Lower lobe of right lung (tissue), 2 donors: ENCODE measurements around the gene PTCD2. TPM values are rescaled to one million over a fixed set of nuclear protein-coding genes. Genes with fewer than 3 reads are reported as not detected.

Experiments
- ATAC-seq, 2 donors: fragments of 200-7000 bp; cut with Tn5 transposase; one replicate each; pipeline ENCODE4 v1.9.1; 2020 to 2022; ENCODE audit warnings: mild to moderate bottlenecking in 2 of 2, moderate library complexity in 2 of 2
- DNase-seq: peaks from one replicate; pipeline ENCODE4 v3.0.0-alpha.2; 2020
- H3K27ac ChIP-seq: fragments of 200-600 bp; one replicate; pipeline ENCODE4 v1.8.0; 2022
- H3K27me3 ChIP-seq: fragments of 200-600 bp; one replicate; pipeline ENCODE4 v1.8.0; 2022; ENCODE audit warnings: low read depth
- H3K36me3 ChIP-seq: fragments of 200-600 bp; one replicate; pipeline ENCODE4 v1.8.0; 2022; ENCODE audit warnings: mild to moderate bottlenecking
- H3K4me1 ChIP-seq: fragments of 200-600 bp; one replicate; pipeline ENCODE4 v1.8.0; 2022
- H3K4me3 ChIP-seq: fragments of 200-600 bp; one replicate; pipeline ENCODE4 v1.8.0; 2022; ENCODE audit warnings: mild to moderate bottlenecking
- H3K9me3 ChIP-seq: fragments of 200-600 bp; one replicate; pipeline ENCODE4 v1.8.0; 2022
- intact Hi-C: fragments of 100-400 bp; cut with DNase I; formaldehyde crosslinking; loops from one replicate; pipeline ENCODE4 v1.11.0; 2022
- total RNA-seq: library from RNA; stranded (reverse); fragmentation: NEBNext Ultra II Directional; extraction: Animal tissue kit (Norgen Biotek cat#: 25700); gene quantifications from one replicate; pipeline ENCODE4 v1.2.1, GENCODE V29; 2021
- TF ChIP-seq, protein P1 (sequence below): fragments of 200-600 bp; IDR thresholded peaks from one replicate; pipeline ENCODE4 v1.8.0; 2022; ENCODE audit warnings: antibody characterized with exemption, mild to moderate bottlenecking
- donor health status: DM: no; HTN: yes; CAD: no; lungs with severe emphysema.

PTCD2 gene
- total RNA-seq, 1 donor from 2014 or later, result 5.9 TPM

DNA sequence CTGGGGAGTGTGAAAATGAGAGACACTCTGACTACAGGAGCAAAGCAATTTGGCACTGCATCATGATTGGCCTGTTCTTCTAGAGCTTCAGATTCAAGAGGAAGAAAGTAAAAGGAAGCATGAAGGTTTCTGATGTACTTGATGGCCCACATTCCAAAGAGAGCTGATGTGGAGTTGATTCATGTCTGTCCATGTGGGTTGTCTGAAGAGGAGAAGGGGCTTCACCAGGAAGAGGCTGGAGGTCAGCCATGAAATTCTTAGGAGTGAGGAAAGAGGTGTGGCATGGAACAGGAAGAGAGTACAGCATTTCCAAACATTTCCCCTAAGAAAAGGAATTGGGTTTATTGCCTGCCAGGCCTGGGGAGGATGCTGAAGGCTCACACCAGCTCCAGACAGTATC is 70.7 kb downstream of the PTCD2 start:
- Histone ChIP-seq H3K36me3 (no peaks in the 10 kb centered on the region), H3K27me3 (no peaks in the 10 kb centered on the region), H3K4me1 (peaks cover 16% of the 10 kb centered on the region), H3K4me3 (no peak overlapping the region), H3K27ac (no peak overlapping the region), H3K9me3 (no peaks in the 10 kb centered on the region)
- ATAC-seq, result no peak
- no peak for DNase-seq
- TF ChIP-seq, protein P1, sequence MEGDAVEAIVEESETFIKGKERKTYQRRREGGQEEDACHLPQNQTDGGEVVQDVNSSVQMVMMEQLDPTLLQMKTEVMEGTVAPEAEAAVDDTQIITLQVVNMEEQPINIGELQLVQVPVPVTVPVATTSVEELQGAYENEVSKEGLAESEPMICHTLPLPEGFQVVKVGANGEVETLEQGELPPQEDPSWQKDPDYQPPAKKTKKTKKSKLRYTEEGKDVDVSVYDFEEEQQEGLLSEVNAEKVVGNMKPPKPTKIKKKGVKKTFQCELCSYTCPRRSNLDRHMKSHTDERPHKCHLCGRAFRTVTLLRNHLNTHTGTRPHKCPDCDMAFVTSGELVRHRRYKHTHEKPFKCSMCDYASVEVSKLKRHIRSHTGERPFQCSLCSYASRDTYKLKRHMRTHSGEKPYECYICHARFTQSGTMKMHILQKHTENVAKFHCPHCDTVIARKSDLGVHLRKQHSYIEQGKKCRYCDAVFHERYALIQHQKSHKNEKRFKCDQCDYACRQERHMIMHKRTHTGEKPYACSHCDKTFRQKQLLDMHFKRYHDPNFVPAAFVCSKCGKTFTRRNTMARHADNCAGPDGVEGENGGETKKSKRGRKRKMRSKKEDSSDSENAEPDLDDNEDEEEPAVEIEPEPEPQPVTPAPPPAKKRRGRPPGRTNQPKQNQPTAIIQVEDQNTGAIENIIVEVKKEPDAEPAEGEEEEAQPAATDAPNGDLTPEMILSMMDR, result no peak
- intact Hi-C loops, result no loop called here

- intact Hi-C loops, result no loop called here
- ATAC-seq, result peak; percentile 62 to 69
- TF ChIP-seq, protein P1, result no peak
Observed at GRCh38 chr5:72392326-72392733, 72.2 kb downstream of the PTCD2 start.

GRCh38 chr5:72393052-72393451 is 72.9 kb downstream of the PTCD2 start:
- H3K9me3 ChIP-seq, result no peaks in the 10 kb centered on the region
- intact Hi-C loops, result no loop called here
- peaks cover 16% of the 10 kb centered on the region for H3K4me1 ChIP-seq
- ATAC-seq (no peak), DNase-seq (no peak)
- H3K27me3 ChIP-seq, result no peaks in the 10 kb centered on the region
- no peak overlapping the region for H3K4me3 ChIP-seq
- no peaks in the 10 kb centered on the region for H3K36me3 ChIP-seq
- TF ChIP-seq, protein P1, result no peak
- H3K27ac ChIP-seq, result no peak overlapping the region

More at GRCh38 chr5:72392326-72392733, 72.2 kb downstream of the PTCD2 start:
- Histone ChIP-seq H3K36me3 (no peaks in the 10 kb centered on the region), H3K4me1 (peaks cover 16% of the 10 kb centered on the region), H3K27me3 (no peaks in the 10 kb centered on the region), H3K4me3 (no peak overlapping the region), H3K9me3 (no peaks in the 10 kb centered on the region), H3K27ac (no peak overlapping the region)
- DNase-seq, result no peak

GRCh38 chr5:72394688-72395087 is 74.5 kb downstream of the PTCD2 start:
- no peak for ATAC-seq
- no peaks in the 10 kb centered on the region for H3K9me3 ChIP-seq
- H3K4me3 ChIP-seq, result no peak overlapping the region

DNA sequence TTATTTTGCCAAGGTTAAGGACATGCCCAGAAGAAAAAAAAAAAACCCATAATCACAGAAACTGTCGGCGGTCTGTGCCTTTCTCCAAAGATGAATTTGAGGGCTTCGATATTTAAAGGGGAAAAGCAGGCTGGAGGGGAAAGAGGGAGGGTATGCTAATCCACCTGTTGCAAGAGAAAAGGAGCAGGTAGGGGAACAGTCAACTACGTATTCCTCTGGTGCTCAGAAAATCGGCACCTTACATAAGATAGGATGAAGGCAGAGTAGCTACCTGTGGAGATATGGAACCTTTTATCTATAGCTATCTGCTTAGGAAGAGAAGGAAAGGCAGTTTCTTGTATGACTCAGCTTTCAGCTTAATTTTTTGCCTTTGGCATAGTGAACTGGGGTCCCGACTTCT is 77.7 kb downstream of the PTCD2 start:
- Histone ChIP-seq H3K4me3 (no peak overlapping the region), H3K9me3 (peaks cover 16% of the 10 kb centered on the region), H3K4me1 (peaks cover 14% of the 10 kb centered on the region), H3K36me3 (no peaks in the 10 kb centered on the region), H3K27ac (no peak overlapping the region), H3K27me3 (no peaks in the 10 kb centered on the region)
- DNase-seq (no peak), ATAC-seq (no peak)
- intact Hi-C loops, result no loop called here
- TF ChIP-seq, protein P1, result no peak

More at GRCh38 chr5:72394688-72395087, 74.5 kb downstream of the PTCD2 start:
- TF ChIP-seq, protein P1, result peak; percentile 26
- Histone ChIP-seq H3K4me1 (peaks cover 16% of the 10 kb centered on the region), H3K27ac (no peak overlapping the region), H3K36me3 (no peaks in the 10 kb centered on the region), H3K27me3 (no peaks in the 10 kb centered on the region)
- intact Hi-C loops, result no loop called here
- DNase-seq, result no peak

DNA sequence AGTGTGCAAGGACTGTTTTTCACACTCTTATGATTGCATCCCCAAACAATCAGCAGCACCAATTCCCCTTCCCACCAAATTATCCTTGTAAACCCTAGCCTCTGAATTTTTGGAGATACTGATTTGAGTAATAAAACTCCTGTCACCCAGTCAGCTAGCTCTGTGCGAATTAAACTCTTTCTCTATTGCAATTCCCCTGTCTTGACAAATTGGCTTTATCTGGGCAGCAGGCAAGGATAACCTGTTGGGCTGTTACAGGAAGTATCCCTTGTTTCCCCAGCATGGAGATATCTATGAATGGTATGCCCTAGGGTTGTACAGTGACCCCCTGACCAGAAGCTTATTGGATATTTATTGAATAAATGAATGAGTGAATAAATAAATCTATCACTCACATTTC is 80.8 kb downstream of the PTCD2 start:
- TF ChIP-seq, protein P1, result no peak
- no peaks in the 10 kb centered on the region for H3K27me3 ChIP-seq
- H3K27ac ChIP-seq, result no peak overlapping the region
- ATAC-seq (no peak), DNase-seq (no peak)
- no peaks in the 10 kb centered on the region for H3K36me3 ChIP-seq
- no peak overlapping the region for H3K4me3 ChIP-seq
- peaks cover 16% of the 10 kb centered on the region for H3K9me3 ChIP-seq
- H3K4me1 ChIP-seq, result peaks cover 16% of the 10 kb centered on the region
- intact Hi-C loops, result no loop called here
